Activated CD8-positive, alpha-beta T cell treated with anti-CD3 and anti-CD28 coated beads, Interleukin-2, amount 10 ng/mL, durations not matched to agents 7 days and 5 days (primary cell): ENCODE results near the gene ITGA11. TPM values are rescaled to one million over a fixed set of nuclear protein-coding genes. Genes with fewer than 3 reads are reported as not detected.

ENCODE experiments used
- ATAC-seq: fragments of 150-1000 bp; cut with Tn5 transposase; one replicate; pipeline ENCODE4 v1.10.0; 2021; ENCODE audit warnings: moderate library complexity
- CTCF ChIA-PET: fragments of 350-600 bp; sonication (Branson Sonifier 250); formaldehyde crosslinking; loops from one replicate; lab custom pipeline; 2021; ENCODE audit warnings: antibody characterized with exemption; lab: Charles Lee
- POLR2A ChIA-PET: fragments of 350-600 bp; sonication (Branson Sonifier 250); formaldehyde crosslinking; loops from one replicate; lab custom pipeline; 2021; ENCODE audit warnings: antibody characterized with exemption; lab: Charles Lee
- DNase-seq: peaks from one replicate; pipeline ENCODE4 v3.0.0-alpha.2; 2020
- H3K27ac Mint-ChIP-seq: one replicate; pipeline ENCODE4 v1.8.0; 2021; ENCODE audit warnings: mild to moderate bottlenecking, mixed read lengths
- H3K27me3 Mint-ChIP-seq: one replicate; pipeline ENCODE4 v1.8.0; 2021; ENCODE audit warnings: low read depth, mixed read lengths
- H3K36me3 Mint-ChIP-seq: one replicate; pipeline ENCODE4 v1.8.0; 2021; ENCODE audit warnings: low read depth, mixed read lengths
- H3K4me1 Mint-ChIP-seq: one replicate; pipeline ENCODE4 v1.8.0; 2021; ENCODE audit warnings: low read depth, mixed read lengths
- H3K4me3 Mint-ChIP-seq: one replicate; pipeline ENCODE4 v1.8.0; 2021; ENCODE audit warnings: mild to moderate bottlenecking, mixed read lengths
- H3K9me3 Mint-ChIP-seq: one replicate; pipeline ENCODE4 v1.8.0; 2022; ENCODE audit warnings: mixed read lengths; ENCODE audit not compliant: insufficient read depth
- total RNA-seq, 2 experiments: library from RNA; stranded (reverse); gene quantifications; one replicate each; pipeline ENCODE4 v1.2.3, GENCODE V29; 2021

Gene ITGA11
- total RNA-seq, 2 experiments from 2014 or later, result 0.18 to 0.39 TPM

- ChIA-PET POLR2A (no interaction called here), CTCF (interaction anchor here (1.9 kb wide), 1 partner anchor 125 kb away, joined by 6 read pairs; no protein-coding TSS in a partner anchor)
Measured at GRCh38 chr15:68431037-68431791, 749 bp downstream of the ITGA11 start.

GRCh38 chr15:68430471-68431036 is 1.4 kb downstream of the ITGA11 start:
- no peaks in the 10 kb centered on the region for H3K36me3 Mint-ChIP-seq
- H3K4me3 Mint-ChIP-seq, result no peak overlapping the region
- H3K27ac Mint-ChIP-seq, result no peak overlapping the region
- no peak for DNase-seq
- peaks cover 62% of the 10 kb centered on the region for H3K27me3 Mint-ChIP-seq
- H3K9me3 Mint-ChIP-seq, result no peaks in the 10 kb centered on the region
- ATAC-seq, result no peak
- H3K4me1 Mint-ChIP-seq, result peaks cover 5% of the 10 kb centered on the region
- CTCF ChIA-PET, result interaction anchor here (1.9 kb wide), 1 partner anchor 124 kb away, joined by 6 read pairs; no protein-coding TSS in a partner anchor
- POLR2A ChIA-PET, result no interaction called here

More at GRCh38 chr15:68431037-68431791, 749 bp downstream of the ITGA11 start:
- peak; percentile 15 for ATAC-seq
- Mint-ChIP-seq H3K4me3 (peak overlapping the region; percentile 41), H3K27ac (no peak overlapping the region), H3K9me3 (no peaks in the 10 kb centered on the region), H3K36me3 (no peaks in the 10 kb centered on the region), H3K4me1 (peaks cover 5% of the 10 kb centered on the region), H3K27me3 (peaks cover 65% of the 10 kb centered on the region)
- no peak for DNase-seq

GRCh38 chr15:68429691-68430470 is 2.1 kb downstream of the ITGA11 start:
- ATAC-seq (no peak), DNase-seq (no peak)
- no peak overlapping the region for H3K4me3 Mint-ChIP-seq
- peaks cover 58% of the 10 kb centered on the region for H3K27me3 Mint-ChIP-seq
- POLR2A ChIA-PET, result no interaction called here
- no peak overlapping the region for H3K27ac Mint-ChIP-seq
- H3K4me1 Mint-ChIP-seq, result peaks cover 5% of the 10 kb centered on the region
- CTCF ChIA-PET, result interaction anchor here (1.9 kb wide), 1 partner anchor 124 kb away, joined by 6 read pairs; no protein-coding TSS in a partner anchor
- H3K9me3 Mint-ChIP-seq, result no peaks in the 10 kb centered on the region
- H3K36me3 Mint-ChIP-seq, result no peaks in the 10 kb centered on the region

GRCh38 chr15:68428431-68428940 is 3.5 kb downstream of the ITGA11 start:
- Mint-ChIP-seq H3K27ac (no peak overlapping the region), H3K4me3 (no peak overlapping the region), H3K4me1 (peaks cover 5% of the 10 kb centered on the region), H3K27me3 (peaks cover 50% of the 10 kb centered on the region), H3K36me3 (no peaks in the 10 kb centered on the region), H3K9me3 (no peaks in the 10 kb centered on the region)
- DNase-seq (no peak), ATAC-seq (no peak)
- ChIA-PET CTCF (interaction anchor here (1.0 kb wide), 1 partner anchor 175 kb away, joined by 3 read pairs; no protein-coding TSS in a partner anchor), POLR2A (no interaction called here)

- H3K4me3 Mint-ChIP-seq, result no peak overlapping the region
- ChIA-PET POLR2A (no interaction called here), CTCF (interaction anchor here (1.0 to 1.2 kb wide), 2 partner anchors 122 to 175 kb away, joined by 3 read pairs; no protein-coding TSS in a partner anchor)
- H3K27ac Mint-ChIP-seq, result no peak overlapping the region
- DNase-seq (no peak), ATAC-seq (no peak)
- H3K4me1 Mint-ChIP-seq, result peaks cover 5% of the 10 kb centered on the region
- H3K27me3 Mint-ChIP-seq, result peaks cover 45% of the 10 kb centered on the region
- H3K9me3 Mint-ChIP-seq, result no peaks in the 10 kb centered on the region
- no peaks in the 10 kb centered on the region for H3K36me3 Mint-ChIP-seq
Measured at GRCh38 chr15:68427963-68428362, 4.0 kb downstream of the ITGA11 start.

GRCh38 chr15:68427366-68427765 is 4.6 kb downstream of the ITGA11 start:
- Mint-ChIP-seq H3K27me3 (peaks cover 39% of the 10 kb centered on the region), H3K27ac (no peak overlapping the region), H3K4me3 (no peak overlapping the region), H3K4me1 (peaks cover 1% of the 10 kb centered on the region), H3K9me3 (no peaks in the 10 kb centered on the region), H3K36me3 (no peaks in the 10 kb centered on the region)
- DNase-seq (no peak), ATAC-seq (no peak)
- ChIA-PET POLR2A (no interaction called here), CTCF (interaction anchor here (1.0 to 1.2 kb wide), 2 partner anchors 121 to 174 kb away, joined by 3 read pairs; no protein-coding TSS in a partner anchor)

- ATAC-seq (no peak), DNase-seq (no peak)
- ChIA-PET POLR2A (no interaction called here), CTCF (interaction anchor here (1.5 kb wide), 1 partner anchor 15 kb away, joined by 3 read pairs; no protein-coding TSS in a partner anchor)
- Mint-ChIP-seq H3K4me3 (no peak overlapping the region), H3K27ac (no peak overlapping the region), H3K36me3 (no peaks in the 10 kb centered on the region), H3K27me3 (peaks cover 33% of the 10 kb centered on the region), H3K4me1 (no peaks in the 10 kb centered on the region), H3K9me3 (no peaks in the 10 kb centered on the region)
Measured at GRCh38 chr15:68426116-68426515, 5.8 kb downstream of the ITGA11 start.

- CTCF ChIA-PET, result interaction anchor here (1.5 kb wide), 1 partner anchor 16 kb away, joined by 3 read pairs; no protein-coding TSS in a partner anchor
- Mint-ChIP-seq H3K4me1 (no peaks in the 10 kb centered on the region), H3K4me3 (no peak overlapping the region), H3K36me3 (no peaks in the 10 kb centered on the region), H3K9me3 (no peaks in the 10 kb centered on the region), H3K27me3 (peaks cover 30% of the 10 kb centered on the region), H3K27ac (no peak overlapping the region)
- no peak for DNase-seq
- POLR2A ChIA-PET, result no interaction called here
- ATAC-seq, result no peak
Measured at GRCh38 chr15:68425428-68426060, 6.4 kb downstream of the ITGA11 start.

- Mint-ChIP-seq H3K27me3 (peaks cover 24% of the 10 kb centered on the region), H3K9me3 (no peaks in the 10 kb centered on the region), H3K4me3 (no peak overlapping the region), H3K27ac (no peak overlapping the region), H3K36me3 (no peaks in the 10 kb centered on the region), H3K4me1 (no peaks in the 10 kb centered on the region)
- ChIA-PET POLR2A (no interaction called here), CTCF (no interaction called here)
- ATAC-seq (no peak), DNase-seq (no peak)
Measured at GRCh38 chr15:68424754-68425390, 7.1 kb downstream of the ITGA11 start.

GRCh38 chr15:68423359-68424296 is 8.3 kb downstream of the ITGA11 start:
- no peaks in the 10 kb centered on the region for H3K9me3 Mint-ChIP-seq
- no peaks in the 10 kb centered on the region for H3K4me1 Mint-ChIP-seq
- peaks cover 12% of the 10 kb centered on the region for H3K27me3 Mint-ChIP-seq
- no peak for ATAC-seq
- no peaks in the 10 kb centered on the region for H3K36me3 Mint-ChIP-seq
- ChIA-PET POLR2A (no interaction called here), CTCF (interaction anchor here (1.7 kb wide), 1 partner anchor 117 kb away, joined by 8 read pairs; no protein-coding TSS in a partner anchor)
- H3K27ac Mint-ChIP-seq, result no peak overlapping the region
- no peak overlapping the region for H3K4me3 Mint-ChIP-seq
- no peak for DNase-seq
